Astrocyte of the cerebellum (primary cell): ENCODE measurements around the gene CCDC92.
"Not testable (repeated sequence)": the region's sequence is repeated elsewhere in the genome, so short reads cannot be mapped to it uniquely, and the experiment has no call there.

Experiments
- DNase-seq: peaks from one replicate; pipeline ENCODE4 v3.0.0-alpha.2; 2011; ENCODE audit warnings: low read depth
- H3K4me3 ChIP-seq: 2 replicates; pipeline ENCODE4 v1.5.1; 2011; ENCODE audit warnings: mild to moderate bottlenecking, low read depth, low read length, moderate library complexity
- CTCF ChIP-seq: IDR thresholded peaks from 2 replicates; pipeline ENCODE4 v1.5.1; 2012; ENCODE audit warnings: low read length, low read depth, moderate library complexity, mild to moderate bottlenecking; ENCODE audit errors: missing control alignments
- in situ Hi-C: cut with HindIII; loops from 2 replicates; pipeline ENCODE4 v1.10.0; 2017; ENCODE audit warnings: low sequenced_read_pairs

CCDC92 gene

GRCh38 chr12:123949770-123950165 lies 22.9 kb downstream of the CCDC92 start:
- in situ Hi-C loops, result no loop called here
- no peak overlapping the region for H3K4me3 ChIP-seq
- DNase-seq, result no peak
- no peak for TF ChIP-seq CTCF

GRCh38 chr12:123948796-123949769 lies 23.5 kb downstream of the CCDC92 start:
- H3K4me3 ChIP-seq, result no peak overlapping the region
- no peak for TF ChIP-seq CTCF
- in situ Hi-C loops, result no loop called here
- no peak for DNase-seq

GRCh38 chr12:123948401-123948795 lies 24.2 kb downstream of the CCDC92 start:
- in situ Hi-C loops, result no loop called here
- DNase-seq, result no peak

GRCh38 chr12:123947531-123947930 lies 25.1 kb downstream of the CCDC92 start:
- DNase-seq, H3K4me3 ChIP-seq, in situ Hi-C loops: not testable (repeated sequence)

More at GRCh38 chr12:123948401-123948795, 24.2 kb downstream of the CCDC92 start:
- TF ChIP-seq CTCF, result no peak
- no peak overlapping the region for H3K4me3 ChIP-seq

- DNase-seq, in situ Hi-C loops, H3K4me3 ChIP-seq: not testable (repeated sequence)
Measured at GRCh38 chr12:123946516-123947505, 25.8 kb downstream of the CCDC92 start.

GRCh38 chr12:123946152-123946515 lies 26.5 kb downstream of the CCDC92 start:
- DNase-seq, result no peak
- no peak overlapping the region for H3K4me3 ChIP-seq
- no peak for TF ChIP-seq CTCF
- in situ Hi-C loops, result no loop called here

- TF ChIP-seq CTCF, result no peak
- in situ Hi-C loops, result no loop called here
- no peak for DNase-seq
- no peak overlapping the region for H3K4me3 ChIP-seq
Measured at GRCh38 chr12:123945287-123946151, 27.1 kb downstream of the CCDC92 start.
